GM12891 (cell line): ENCODE results near the gene FAM20C.

ENCODE experiments used
- POLR2A ChIP-seq: IDR thresholded peaks from 2 replicates; pipeline ENCODE4 v1.6.1; 2011; ENCODE audit warnings: low read depth, low read length, control low read depth
- POLR2AphosphoS5 ChIP-seq: IDR thresholded peaks from 2 replicates; pipeline ENCODE4 v1.6.1; 2011; ENCODE audit warnings: low read depth, low read length, control low read depth
- SPI1 ChIP-seq: IDR thresholded peaks from 2 replicates; pipeline ENCODE4 v1.6.1; 2011; ENCODE audit warnings: low read depth, low read length, control low read depth
- TAF1 ChIP-seq: IDR thresholded peaks from 2 replicates; pipeline ENCODE4 v1.6.1; 2011; ENCODE audit warnings: low read depth, low read length, control low read depth

DNA sequence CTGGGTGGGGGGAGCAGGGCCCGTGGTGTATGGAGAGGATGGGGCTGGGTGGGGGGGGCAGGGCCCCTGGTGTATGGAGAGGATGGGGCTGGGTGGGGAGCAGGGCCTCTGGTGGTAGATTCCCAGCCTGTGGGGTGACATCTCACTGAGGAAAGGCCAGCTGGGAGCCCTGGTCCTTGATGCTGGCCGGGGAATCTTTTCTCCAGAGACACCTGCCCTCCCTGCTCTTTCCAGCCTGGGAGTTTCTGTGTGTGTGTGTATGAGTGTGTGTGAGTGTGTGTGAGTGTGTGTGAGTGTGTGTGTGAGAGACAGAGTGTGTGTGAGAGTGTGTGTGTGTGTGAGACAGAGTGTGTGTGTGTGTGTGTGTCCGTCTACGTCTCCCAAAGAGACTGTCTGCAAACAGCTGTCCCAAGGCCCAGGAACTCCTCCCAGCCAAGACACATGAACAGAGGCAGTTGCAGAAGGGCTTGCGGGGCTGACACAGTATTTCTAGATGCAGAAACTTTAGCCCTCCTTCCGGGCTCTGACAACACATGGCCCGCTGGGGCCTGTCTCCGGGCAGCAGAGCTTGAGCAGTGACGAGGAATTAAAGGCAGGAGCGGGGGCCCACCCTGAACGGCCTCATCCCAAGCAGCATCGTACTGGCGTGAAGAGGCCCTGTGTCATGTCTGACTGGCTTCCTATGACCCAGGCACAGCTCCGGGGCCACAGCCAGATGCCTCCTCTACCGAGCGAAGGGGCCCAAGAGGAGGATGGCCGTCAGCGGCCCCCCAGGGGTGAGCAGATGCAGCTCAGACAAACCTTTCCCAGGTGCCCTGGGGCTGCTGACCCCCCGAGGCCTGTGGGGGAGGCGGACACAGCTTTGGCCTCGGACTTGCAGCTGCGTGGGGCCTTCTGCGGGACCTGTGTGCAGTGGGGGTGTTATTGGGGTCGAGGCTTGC lies 24.3 kb downstream of the FAM20C start:
- TF ChIP-seq POLR2A (no peak), POLR2AphosphoS5 (no peak), TAF1 (no peak), SPI1 (no peak)
